ENCODE measurements around the gene ZBED1.

GRCh38 chrX:2447484-2447883, 53.3 kb downstream of the ZBED1 start:
- TF ChIP-seq MAX (IDR thresholded peaks at IDR 0.05) (no peak), TAF1 (IDR thresholded peaks at IDR 0.05; ENCODE audit: low read depth) (no peak), CEBPB (IDR thresholded peaks at IDR 0.05) (no peak), EGR1 (IDR thresholded peaks at IDR 0.05) (no peak), RAD21 (IDR thresholded peaks at IDR 0.05; ENCODE audit: low read depth) (no peak), EP300 (IDR thresholded peaks at IDR 0.05; ENCODE audit: borderline replicate concordance) (no peak)
